Spleen (tissue), 7 donors: ENCODE data around the gene FZD8.

Experiments
- POLR2A ChIP-seq, 3 donors: fragments of 450-650 bp; IDR thresholded peaks; one replicate each; pipeline ENCODE4 v1.5.1; 2017; ENCODE audit warnings: antibody characterized with exemption in 3 of 3, mild to moderate bottlenecking in 1 of 3
- POLR2AphosphoS5 ChIP-seq, 3 donors: sonication (generic); formaldehyde crosslinking; IDR thresholded peaks; one replicate each; pipeline ENCODE4 v1.5.1; 2017; ENCODE audit warnings: antibody characterized with exemption in 3 of 3
- TF ChIP-seq, protein P1 (sequence below), 11 experiments: fragments of 200-600 bp in 7 of 11; fragments of 450-650 bp in 4 of 11; sonication (generic) in 4 of 11; IDR thresholded peaks in 8 of 11; conservative IDR thresholded peaks in 3 of 11; 1 replicate in 7 of 11; 2 replicates in 4 of 11; pipeline versions ENCODE4 v1.4.0 to v1.8.0; 2016 to 2021; ENCODE audit warnings: antibody characterized with exemption in 11 of 11, inconsistent platforms in 4 of 11, mild to moderate bottlenecking in 1 of 11
- donor health status: DM: no; HTN: no; CAD: no; lungs with moderate emphysema.
- donor health status: DM: no; HTN: no; CAD: no.
- donor health status: DM: no; HTN: no; CAD: no.

DNA sequence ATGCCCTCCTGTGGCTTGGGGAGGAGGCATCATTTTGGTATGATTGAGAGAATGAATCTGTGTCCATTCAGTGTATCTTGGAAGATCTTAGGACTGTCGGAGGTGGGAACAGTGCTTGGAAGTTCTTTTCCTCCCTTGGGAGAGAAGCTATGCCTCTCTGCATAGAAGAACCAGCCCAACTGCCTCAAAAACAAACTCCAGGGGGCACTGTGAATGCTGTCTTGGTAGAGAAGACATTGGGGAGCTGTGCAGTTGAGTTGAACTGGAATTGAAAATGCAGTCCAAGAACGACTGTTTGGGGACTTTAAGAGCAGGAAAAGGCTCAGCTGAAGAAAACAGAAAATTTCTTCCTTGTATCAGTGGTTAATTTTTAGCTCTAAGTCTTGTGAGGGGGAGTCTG is 41.9 kb downstream of the FZD8 start:
- TF ChIP-seq, protein P1, sequence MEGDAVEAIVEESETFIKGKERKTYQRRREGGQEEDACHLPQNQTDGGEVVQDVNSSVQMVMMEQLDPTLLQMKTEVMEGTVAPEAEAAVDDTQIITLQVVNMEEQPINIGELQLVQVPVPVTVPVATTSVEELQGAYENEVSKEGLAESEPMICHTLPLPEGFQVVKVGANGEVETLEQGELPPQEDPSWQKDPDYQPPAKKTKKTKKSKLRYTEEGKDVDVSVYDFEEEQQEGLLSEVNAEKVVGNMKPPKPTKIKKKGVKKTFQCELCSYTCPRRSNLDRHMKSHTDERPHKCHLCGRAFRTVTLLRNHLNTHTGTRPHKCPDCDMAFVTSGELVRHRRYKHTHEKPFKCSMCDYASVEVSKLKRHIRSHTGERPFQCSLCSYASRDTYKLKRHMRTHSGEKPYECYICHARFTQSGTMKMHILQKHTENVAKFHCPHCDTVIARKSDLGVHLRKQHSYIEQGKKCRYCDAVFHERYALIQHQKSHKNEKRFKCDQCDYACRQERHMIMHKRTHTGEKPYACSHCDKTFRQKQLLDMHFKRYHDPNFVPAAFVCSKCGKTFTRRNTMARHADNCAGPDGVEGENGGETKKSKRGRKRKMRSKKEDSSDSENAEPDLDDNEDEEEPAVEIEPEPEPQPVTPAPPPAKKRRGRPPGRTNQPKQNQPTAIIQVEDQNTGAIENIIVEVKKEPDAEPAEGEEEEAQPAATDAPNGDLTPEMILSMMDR (IDR thresholded peaks at IDR 0.05 in 8 of 11, conservative IDR thresholded peaks at IDR 0.05 in 3 of 11) = no peak
- TF ChIP-seq POLR2AphosphoS5 (IDR thresholded peaks at IDR 0.05) = no peak
- no peak for TF ChIP-seq POLR2A (IDR thresholded peaks at IDR 0.05)
